ENCODE data around the gene ANKRD12.
A peak's percentile ranks its signal among the peaks of the same experiment; 100 is the strongest.

ANKRD12 gene

DNA sequence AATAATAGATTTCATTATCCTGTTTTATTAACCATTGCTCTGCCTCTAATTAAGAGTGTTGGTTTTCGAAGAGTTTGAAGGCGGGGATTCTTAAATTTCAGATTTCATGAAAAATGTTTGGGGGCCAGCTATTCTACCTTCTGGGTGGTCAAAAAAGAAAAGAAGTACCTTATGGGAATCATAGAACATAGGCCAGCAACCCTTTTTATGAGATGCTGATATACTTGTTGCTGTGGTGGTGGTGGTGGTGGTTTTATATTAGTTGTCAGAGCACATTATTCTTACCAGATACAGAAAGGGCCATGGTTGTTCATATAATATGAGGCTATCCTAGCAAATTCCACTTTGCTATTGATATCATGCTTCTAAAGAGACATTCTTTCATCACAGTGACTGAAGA, 4.4 kb downstream of the ANKRD12 start:
- TF ChIP-seq, protein P1, sequence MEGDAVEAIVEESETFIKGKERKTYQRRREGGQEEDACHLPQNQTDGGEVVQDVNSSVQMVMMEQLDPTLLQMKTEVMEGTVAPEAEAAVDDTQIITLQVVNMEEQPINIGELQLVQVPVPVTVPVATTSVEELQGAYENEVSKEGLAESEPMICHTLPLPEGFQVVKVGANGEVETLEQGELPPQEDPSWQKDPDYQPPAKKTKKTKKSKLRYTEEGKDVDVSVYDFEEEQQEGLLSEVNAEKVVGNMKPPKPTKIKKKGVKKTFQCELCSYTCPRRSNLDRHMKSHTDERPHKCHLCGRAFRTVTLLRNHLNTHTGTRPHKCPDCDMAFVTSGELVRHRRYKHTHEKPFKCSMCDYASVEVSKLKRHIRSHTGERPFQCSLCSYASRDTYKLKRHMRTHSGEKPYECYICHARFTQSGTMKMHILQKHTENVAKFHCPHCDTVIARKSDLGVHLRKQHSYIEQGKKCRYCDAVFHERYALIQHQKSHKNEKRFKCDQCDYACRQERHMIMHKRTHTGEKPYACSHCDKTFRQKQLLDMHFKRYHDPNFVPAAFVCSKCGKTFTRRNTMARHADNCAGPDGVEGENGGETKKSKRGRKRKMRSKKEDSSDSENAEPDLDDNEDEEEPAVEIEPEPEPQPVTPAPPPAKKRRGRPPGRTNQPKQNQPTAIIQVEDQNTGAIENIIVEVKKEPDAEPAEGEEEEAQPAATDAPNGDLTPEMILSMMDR (IDR thresholded peaks at IDR 0.05; ENCODE audit: low read depth, low read length), result no peak
- no peak overlapping the region for H3K4me3 ChIP-seq (replicated peaks in 1 of 2; ENCODE audit: low read depth in 2 of 2, low read length in 2 of 2)

GRCh38 chr18:9146224-9146623, 9.6 kb downstream of the ANKRD12 start:
- DNase-seq (ENCODE audit: low read depth in 2 of 2), result no peak
- TF ChIP-seq, protein P1 (IDR thresholded peaks at IDR 0.05; ENCODE audit: low read depth, low read length), result no peak
- H3K4me3 ChIP-seq (replicated peaks in 1 of 2; ENCODE audit: low read depth in 2 of 2, low read length in 2 of 2), result no peak overlapping the region

More for the DNA sequence above, 4.4 kb downstream of the ANKRD12 start:
- DNase-seq (ENCODE audit: low read depth in 2 of 2), result no peak

DNA sequence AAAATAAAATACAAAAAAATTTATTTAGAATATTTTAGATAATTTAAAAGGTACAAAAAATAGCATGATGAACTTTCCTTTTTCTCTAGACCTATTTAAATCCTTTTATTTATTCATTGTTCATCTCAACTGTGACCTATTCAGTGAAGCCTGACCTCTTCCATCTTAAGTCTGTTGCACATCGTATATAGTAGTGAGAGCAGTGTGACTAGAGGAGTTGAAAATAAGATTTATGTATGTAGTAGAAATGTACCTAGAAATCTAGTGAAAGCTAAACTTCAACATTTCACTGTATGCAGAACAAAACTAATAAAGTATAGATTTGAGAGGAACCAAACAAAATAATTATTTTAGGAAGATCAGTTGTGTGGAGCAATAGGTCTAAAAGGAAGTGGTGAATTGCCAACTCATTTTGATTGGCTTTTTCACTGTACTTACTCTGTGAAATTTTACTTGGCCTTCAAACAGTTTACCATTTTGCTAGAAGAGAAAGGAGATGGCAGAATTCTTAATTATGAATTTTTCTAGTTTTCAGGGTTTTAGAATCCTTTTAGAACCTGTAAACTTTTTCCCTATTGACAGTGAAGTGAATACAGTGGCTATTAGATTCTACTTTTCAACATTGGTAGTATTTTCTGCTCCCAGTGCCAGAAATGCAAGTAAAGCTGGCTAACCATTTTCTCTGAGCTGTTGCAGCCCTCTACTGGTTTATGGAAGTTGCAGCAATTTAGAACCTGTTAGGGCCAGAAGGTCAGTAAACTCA, 11.0 kb downstream of the ANKRD12 start:
- H3K4me3 ChIP-seq (replicated peaks in 1 of 2; ENCODE audit: low read depth in 2 of 2, low read length in 2 of 2), result no peak overlapping the region
- TF ChIP-seq, protein P1 (IDR thresholded peaks at IDR 0.05; ENCODE audit: low read depth, low read length), result peak; percentile 85
- peak; percentile 87 to 88 for DNase-seq (ENCODE audit: low read depth in 2 of 2)

GRCh38 chr18:9148203-9148552, 11.6 kb downstream of the ANKRD12 start:
- no peak overlapping the region for H3K4me3 ChIP-seq (replicated peaks in 1 of 2; ENCODE audit: low read depth in 2 of 2, low read length in 2 of 2)
- TF ChIP-seq, protein P1 (IDR thresholded peaks at IDR 0.05; ENCODE audit: low read depth, low read length), result no peak
- DNase-seq (ENCODE audit: low read depth in 2 of 2), result no peak

- no peak for DNase-seq (ENCODE audit: low read depth in 2 of 2)
- H3K4me3 ChIP-seq (replicated peaks in 1 of 2; ENCODE audit: low read depth in 2 of 2, low read length in 2 of 2), result no peak overlapping the region
- TF ChIP-seq, protein P1 (IDR thresholded peaks at IDR 0.05; ENCODE audit: low read depth, low read length), result no peak
Measured at GRCh38 chr18:9150121-9150520, 13.5 kb downstream of the ANKRD12 start.

- DNase-seq (ENCODE audit: low read depth in 2 of 2), result peak; percentile 10 to 17
- no peak overlapping the region for H3K4me3 ChIP-seq (replicated peaks in 1 of 2; ENCODE audit: low read depth in 2 of 2, low read length in 2 of 2)
- TF ChIP-seq, protein P1 (IDR thresholded peaks at IDR 0.05; ENCODE audit: low read depth, low read length), result no peak
Measured at GRCh38 chr18:9153256-9153655, 16.7 kb downstream of the ANKRD12 start.
